Astrocyte of the cerebellum (primary cell): Measurements from ENCODE around the gene DTYMK.

Source experiments
- DNase-seq: peaks from one replicate; pipeline ENCODE4 v3.0.0-alpha.2; 2011; ENCODE audit warnings: low read depth
- H3K4me3 ChIP-seq: 2 replicates; pipeline ENCODE4 v1.5.1; 2011; ENCODE audit warnings: mild to moderate bottlenecking, low read depth, low read length, moderate library complexity
- CTCF ChIP-seq: IDR thresholded peaks from 2 replicates; pipeline ENCODE4 v1.5.1; 2012; ENCODE audit warnings: low read length, low read depth, moderate library complexity, mild to moderate bottlenecking; ENCODE audit errors: missing control alignments
- in situ Hi-C: cut with HindIII; loops from 2 replicates; pipeline ENCODE4 v1.10.0; 2017; ENCODE audit warnings: low sequenced_read_pairs

DTYMK gene

GRCh38 chr2:241680044-241680443 lies 6.6 kb downstream of the DTYMK start:
- in situ Hi-C loops: no loop called here
- DNase-seq: no peak
- no peak overlapping the region for H3K4me3 ChIP-seq
- no peak for TF ChIP-seq CTCF

- DNase-seq: no peak
- no peak for TF ChIP-seq CTCF
- H3K4me3 ChIP-seq: no peak overlapping the region
- in situ Hi-C loops: loop anchor here (10.0 kb wide), 1 partner anchor 46 kb away; no protein-coding TSS in a partner anchor
These were observed 7.7 kb downstream of the DTYMK start for GRCh38 chr2:241678784-241679540.

GRCh38 chr2:241678307-241678706 lies 8.3 kb downstream of the DTYMK start:
- no peak for TF ChIP-seq CTCF
- in situ Hi-C loops: loop anchor here (10.0 kb wide), 1 partner anchor 46 kb away; no protein-coding TSS in a partner anchor
- H3K4me3 ChIP-seq: no peak overlapping the region
- DNase-seq: no peak

- TF ChIP-seq CTCF: no peak
- no peak for DNase-seq
- in situ Hi-C loops: loop anchor here (10.0 kb wide), 1 partner anchor 47 kb away; no protein-coding TSS in a partner anchor
- no peak overlapping the region for H3K4me3 ChIP-seq
These were observed 9.2 kb downstream of the DTYMK start for GRCh38 chr2:241677392-241677791.

- DNase-seq: no peak
- in situ Hi-C loops: loop anchor here (10.0 kb wide), 1 partner anchor 48 kb away; no protein-coding TSS in a partner anchor
- no peak overlapping the region for H3K4me3 ChIP-seq
- TF ChIP-seq CTCF: no peak
These were observed 9.9 kb downstream of the DTYMK start for GRCh38 chr2:241676665-241677064.

- no peak for TF ChIP-seq CTCF
- no peak for DNase-seq
- H3K4me3 ChIP-seq: no peak overlapping the region
- in situ Hi-C loops: loop anchor here (10.0 kb wide), 1 partner anchor 49 kb away; no protein-coding TSS in a partner anchor
These were observed 10.7 kb downstream of the DTYMK start for GRCh38 chr2:241675885-241676284.
